ENCODE results near the gene RAB28.

The RAB28 gene

GRCh38 chr4:13323921-13324320 is 160.2 kb downstream of the RAB28 start:
- in situ Hi-C loops (cut with MboI; ENCODE audit: low sequenced_read_pairs): no loop called here

GRCh38 chr4:13322681-13323101 is 161.4 kb downstream of the RAB28 start:
- in situ Hi-C loops (cut with MboI; ENCODE audit: low sequenced_read_pairs): no loop called here

All from hTERT RPE-1 (cell line).